OCI-LY1 (cell line): ENCODE data around the gene TULP4.

ENCODE experiments used
- CTCF ChIP-seq: fragments of 200-600 bp; sonication (generic), shearing (Covaris generic); IDR thresholded peaks from 2 replicates; pipeline ENCODE4 v1.5.1; 2017; ENCODE audit warnings: mild to moderate bottlenecking, antibody characterized with exemption, low read length, moderate library complexity, mixed read lengths
- EZH2 ChIP-seq: fragments of 200-600 bp; sonication (generic), shearing (Covaris generic); IDR thresholded peaks from 2 replicates; pipeline ENCODE4 v1.8.0; 2017; ENCODE audit warnings: borderline replicate concordance, mixed run types, mild to moderate bottlenecking, antibody characterized with exemption, low read length, moderate library complexity, mixed read lengths

DNA sequence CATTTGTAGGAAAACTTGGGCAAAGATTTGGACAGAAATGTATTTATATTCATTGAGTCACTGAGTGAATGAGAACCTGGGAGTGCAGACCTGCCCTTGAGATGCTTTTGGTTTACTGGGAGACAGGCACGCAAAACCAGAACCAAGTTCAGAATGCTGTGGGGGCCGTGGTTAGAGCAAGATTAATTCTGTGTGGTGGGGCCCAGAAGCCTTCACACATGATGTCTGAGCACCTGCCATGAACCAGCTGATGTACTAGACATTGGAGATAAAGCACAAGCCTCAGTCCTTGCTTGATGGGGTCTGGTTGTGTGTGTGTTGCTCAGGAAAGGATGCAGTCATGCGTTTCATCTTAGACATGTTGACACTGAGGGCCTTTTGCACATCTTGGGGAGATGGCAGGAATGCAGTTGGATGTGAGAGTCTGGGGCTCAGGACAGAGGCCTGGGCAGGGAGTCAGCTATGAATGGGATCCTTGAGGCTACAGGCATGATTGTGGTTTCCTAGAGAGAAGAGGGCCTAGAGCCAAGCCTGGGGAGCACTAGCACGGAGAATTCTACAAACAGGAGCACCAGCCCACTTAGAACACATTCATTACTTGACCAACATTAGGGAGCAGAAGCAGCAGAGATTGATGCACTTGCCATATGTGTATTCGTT is 133.3 kb downstream of the TULP4 start:
- no peak for TF ChIP-seq CTCF
- TF ChIP-seq EZH2 = no peak
